ENCODE data around the gene TTC23L.
"Not testable (repeated sequence)": the region's sequence is repeated elsewhere in the genome, so short reads cannot be mapped to it uniquely, and the experiment has no call there.

Gene TTC23L

GRCh38 chr5:34822956-34823715, 15.8 kb upstream of the TTC23L start:
- H3K4me1 Mint-ChIP-seq (ENCODE audit: low read depth): no peaks in the 10 kb centered on the region

DNA sequence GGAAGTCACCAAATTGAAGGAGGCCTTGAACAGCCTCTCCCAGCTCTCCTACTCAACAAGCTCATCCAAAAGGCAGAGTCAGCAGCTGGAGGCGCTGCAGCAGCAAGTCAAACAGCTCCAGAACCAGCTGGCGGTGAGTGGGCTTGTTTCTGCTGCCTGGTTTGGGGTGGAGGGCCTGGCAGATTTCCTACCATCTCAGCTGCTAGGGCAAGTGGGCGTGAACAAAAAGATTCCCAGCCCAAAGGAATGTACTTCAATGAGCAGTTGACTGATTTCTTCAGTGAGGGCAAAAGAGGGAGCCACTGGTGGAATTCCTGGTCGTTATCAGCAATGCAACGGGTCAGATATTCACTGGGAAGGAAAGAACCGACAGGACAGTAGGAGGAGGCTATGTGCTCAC, 12.6 kb upstream of the TTC23L start:
- Mint-ChIP-seq H3K27ac (no peak overlapping the region), H3K4me3 (no peak overlapping the region), H3K36me3 (no peaks in the 10 kb centered on the region)

More at GRCh38 chr5:34822956-34823715, 15.8 kb upstream of the TTC23L start:
- no peaks in the 10 kb centered on the region for H3K36me3 Mint-ChIP-seq
- no peak overlapping the region for H3K4me3 Mint-ChIP-seq
- no peak overlapping the region for H3K27ac Mint-ChIP-seq
- peaks cover 9% of the 10 kb centered on the region for H3K27me3 Mint-ChIP-seq
- H3K9me3 Mint-ChIP-seq (ENCODE audit: low read depth): no peaks in the 10 kb centered on the region

DNA sequence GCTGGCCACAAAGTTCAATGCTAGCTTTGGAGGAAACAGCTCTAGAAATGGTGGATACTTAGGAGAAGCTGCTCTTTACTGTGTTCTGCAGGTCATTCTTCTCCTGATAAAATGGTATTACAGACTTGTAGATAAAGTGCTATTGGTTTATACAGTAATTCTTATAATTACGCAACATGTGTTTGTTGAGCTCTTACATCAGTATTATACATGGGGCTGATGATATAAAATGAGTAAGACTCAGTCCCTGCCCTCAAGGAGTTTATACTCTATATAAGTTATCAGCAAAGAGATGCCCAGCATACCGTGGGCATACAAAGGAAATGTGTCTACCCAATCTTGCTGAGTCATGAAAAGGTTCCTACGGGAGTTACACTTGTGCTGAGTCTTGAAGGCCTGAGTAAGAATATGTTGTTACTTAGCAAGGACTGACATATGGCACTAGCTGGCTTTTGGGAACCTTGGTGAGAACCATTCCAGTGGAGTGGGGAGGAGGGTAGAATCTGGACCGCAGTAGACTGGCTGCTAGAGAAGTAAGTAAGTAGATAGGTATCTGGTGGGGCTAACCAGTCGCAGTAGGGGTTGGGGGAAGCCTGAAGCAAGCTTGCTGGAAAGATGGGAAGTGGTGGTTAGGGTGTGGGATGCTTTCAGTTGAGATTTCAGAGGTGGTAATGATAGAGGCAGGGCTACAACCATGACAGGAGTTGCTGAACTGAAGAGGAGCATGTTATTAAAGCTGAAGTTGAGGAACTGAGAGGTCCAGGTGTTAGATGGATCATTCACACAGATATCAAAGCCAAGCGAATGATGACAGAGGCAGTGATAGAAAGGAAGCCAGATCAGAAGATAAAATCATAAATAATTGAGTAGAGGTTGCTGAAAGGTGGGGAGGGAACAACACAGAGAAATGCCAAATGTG, 11.1 kb upstream of the TTC23L start:
- H3K9me3 Mint-ChIP-seq (ENCODE audit: low read depth): no peaks in the 10 kb centered on the region
- H3K27ac Mint-ChIP-seq: no peak overlapping the region
- H3K4me3 Mint-ChIP-seq: no peak overlapping the region

More for the DNA sequence above, 12.6 kb upstream of the TTC23L start:
- H3K27me3 Mint-ChIP-seq: peaks cover 7% of the 10 kb centered on the region
- no peaks in the 10 kb centered on the region for H3K9me3 Mint-ChIP-seq (ENCODE audit: low read depth)
- H3K4me1 Mint-ChIP-seq (ENCODE audit: low read depth): no peaks in the 10 kb centered on the region

GRCh38 chr5:34830827-34831226, 8.1 kb upstream of the TTC23L start:
- not testable (repeated sequence) for H3K27ac Mint-ChIP-seq; H3K36me3 Mint-ChIP-seq; H3K27me3 Mint-ChIP-seq; H3K9me3 Mint-ChIP-seq (ENCODE audit: low read depth); H3K4me1 Mint-ChIP-seq (ENCODE audit: low read depth); H3K4me3 Mint-ChIP-seq

More for the DNA sequence above, 11.1 kb upstream of the TTC23L start:
- no peaks in the 10 kb centered on the region for H3K36me3 Mint-ChIP-seq
- no peaks in the 10 kb centered on the region for H3K4me1 Mint-ChIP-seq (ENCODE audit: low read depth)
- peaks cover 6% of the 10 kb centered on the region for H3K27me3 Mint-ChIP-seq

- Mint-ChIP-seq H3K27ac (no peak overlapping the region), H3K9me3 (ENCODE audit: low read depth) (no peaks in the 10 kb centered on the region), H3K4me1 (ENCODE audit: low read depth) (no peaks in the 10 kb centered on the region), H3K36me3 (no peaks in the 10 kb centered on the region), H3K4me3 (no peak overlapping the region), H3K27me3 (peaks cover 1% of the 10 kb centered on the region)
Measured at GRCh38 chr5:34831303-34831702, 7.7 kb upstream of the TTC23L start.

- Mint-ChIP-seq H3K9me3 (ENCODE audit: low read depth) (no peaks in the 10 kb centered on the region), H3K27me3 (no peaks in the 10 kb centered on the region), H3K4me1 (ENCODE audit: low read depth) (no peaks in the 10 kb centered on the region), H3K4me3 (no peak overlapping the region), H3K36me3 (no peaks in the 10 kb centered on the region), H3K27ac (no peak overlapping the region)
Measured at GRCh38 chr5:34832568-34832967, 6.4 kb upstream of the TTC23L start.

- no peak overlapping the region for H3K4me3 Mint-ChIP-seq
- H3K9me3 Mint-ChIP-seq (ENCODE audit: low read depth): no peaks in the 10 kb centered on the region
- no peak overlapping the region for H3K27ac Mint-ChIP-seq
- H3K4me1 Mint-ChIP-seq (ENCODE audit: low read depth): peaks cover under 1% of the 10 kb centered on the region
- no peaks in the 10 kb centered on the region for H3K27me3 Mint-ChIP-seq
- no peaks in the 10 kb centered on the region for H3K36me3 Mint-ChIP-seq
Measured at GRCh38 chr5:34833090-34833489, 5.9 kb upstream of the TTC23L start.

- Mint-ChIP-seq H3K27ac (no peak overlapping the region), H3K4me3 (no peak overlapping the region), H3K36me3 (no peaks in the 10 kb centered on the region), H3K4me1 (ENCODE audit: low read depth) (peaks cover 5% of the 10 kb centered on the region), H3K9me3 (ENCODE audit: low read depth) (no peaks in the 10 kb centered on the region), H3K27me3 (no peaks in the 10 kb centered on the region)
Measured at GRCh38 chr5:34833976-34834793, 4.8 kb upstream of the TTC23L start.

- H3K27me3 Mint-ChIP-seq: no peaks in the 10 kb centered on the region
- no peak overlapping the region for H3K27ac Mint-ChIP-seq
- H3K4me1 Mint-ChIP-seq (ENCODE audit: low read depth): peaks cover 10% of the 10 kb centered on the region
- no peaks in the 10 kb centered on the region for H3K9me3 Mint-ChIP-seq (ENCODE audit: low read depth)
- no peak overlapping the region for H3K4me3 Mint-ChIP-seq
- no peaks in the 10 kb centered on the region for H3K36me3 Mint-ChIP-seq
Measured at GRCh38 chr5:34834794-34835089, 4.2 kb upstream of the TTC23L start.

DNA sequence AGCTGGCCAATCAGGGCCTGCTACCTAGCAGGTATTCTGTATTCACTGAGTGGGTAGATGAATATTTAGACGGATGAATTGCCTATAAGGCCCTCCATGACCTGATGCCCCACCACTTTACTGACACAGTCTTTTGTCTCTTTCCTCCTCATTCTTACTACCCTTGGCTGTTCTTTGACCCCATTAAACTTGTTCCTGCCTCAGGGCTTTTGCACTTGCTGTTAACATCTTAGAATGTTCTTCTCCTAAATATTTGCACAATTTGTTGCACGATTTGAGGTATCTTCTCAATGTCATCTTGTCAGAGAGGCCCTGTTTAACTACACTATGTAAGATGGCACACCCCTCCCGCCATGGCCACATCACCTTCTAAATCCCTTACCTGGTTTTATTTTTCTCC, 3.3 kb upstream of the TTC23L start:
- no peak overlapping the region for H3K4me3 Mint-ChIP-seq
- no peaks in the 10 kb centered on the region for H3K36me3 Mint-ChIP-seq
- no peaks in the 10 kb centered on the region for H3K9me3 Mint-ChIP-seq (ENCODE audit: low read depth)
- H3K27ac Mint-ChIP-seq: no peak overlapping the region
- peaks cover 10% of the 10 kb centered on the region for H3K4me1 Mint-ChIP-seq (ENCODE audit: low read depth)
- H3K27me3 Mint-ChIP-seq: no peaks in the 10 kb centered on the region

DNA sequence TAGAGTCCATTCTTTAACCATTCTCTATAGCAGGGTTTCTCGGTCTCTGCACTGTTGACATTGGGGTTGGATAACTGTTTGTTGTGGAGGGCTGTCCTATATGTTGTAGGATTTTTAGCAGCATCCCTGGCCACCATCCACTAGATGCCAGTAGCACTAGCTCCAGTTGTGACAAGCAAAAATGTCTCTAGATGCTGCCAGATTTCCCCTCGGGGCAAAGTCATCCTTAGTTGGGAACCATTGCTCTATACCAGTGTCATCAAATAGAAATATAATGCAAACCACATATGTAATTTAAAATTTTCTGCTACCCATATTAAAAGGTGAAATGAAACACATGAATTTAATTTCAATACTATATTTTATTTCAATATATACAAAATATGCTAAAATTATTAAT, 2.9 kb downstream of the TTC23L start:
- peaks cover 3% of the 10 kb centered on the region for H3K36me3 Mint-ChIP-seq
- no peak overlapping the region for H3K27ac Mint-ChIP-seq
- H3K4me3 Mint-ChIP-seq: no peak overlapping the region
- no peaks in the 10 kb centered on the region for H3K27me3 Mint-ChIP-seq
- H3K9me3 Mint-ChIP-seq (ENCODE audit: low read depth): no peaks in the 10 kb centered on the region
- peaks cover 10% of the 10 kb centered on the region for H3K4me1 Mint-ChIP-seq (ENCODE audit: low read depth)

GRCh38 chr5:34842554-34842953, 3.6 kb downstream of the TTC23L start:
- H3K27me3 Mint-ChIP-seq: no peaks in the 10 kb centered on the region
- no peaks in the 10 kb centered on the region for H3K9me3 Mint-ChIP-seq (ENCODE audit: low read depth)
- no peak overlapping the region for H3K27ac Mint-ChIP-seq
- H3K36me3 Mint-ChIP-seq: peaks cover 3% of the 10 kb centered on the region
- H3K4me1 Mint-ChIP-seq (ENCODE audit: low read depth): peaks cover 10% of the 10 kb centered on the region
- no peak overlapping the region for H3K4me3 Mint-ChIP-seq

DNA sequence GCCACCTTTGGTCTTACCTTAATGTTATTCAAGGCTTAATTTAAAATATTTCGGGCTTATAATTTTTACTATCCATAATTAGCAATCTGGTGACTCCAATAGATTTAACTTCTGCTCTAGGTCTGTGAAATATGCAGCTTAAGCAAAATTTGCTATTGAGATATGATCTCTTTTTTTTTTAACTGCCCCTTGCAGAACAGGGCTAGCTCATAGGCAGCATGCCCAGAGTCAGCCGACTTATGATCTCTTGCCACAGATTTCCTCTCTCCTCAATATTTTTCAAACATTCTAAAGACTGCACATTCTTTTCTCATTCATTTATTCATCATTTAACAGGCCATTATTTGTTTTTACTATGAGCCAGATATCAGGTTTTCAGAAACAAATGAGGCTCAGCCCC, 4.5 kb downstream of the TTC23L start:
- no peaks in the 10 kb centered on the region for H3K9me3 Mint-ChIP-seq (ENCODE audit: low read depth)
- H3K36me3 Mint-ChIP-seq: peaks cover 3% of the 10 kb centered on the region
- H3K4me3 Mint-ChIP-seq: no peak overlapping the region
- no peak overlapping the region for H3K27ac Mint-ChIP-seq
- no peaks in the 10 kb centered on the region for H3K27me3 Mint-ChIP-seq
- peaks cover 5% of the 10 kb centered on the region for H3K4me1 Mint-ChIP-seq (ENCODE audit: low read depth)

DNA sequence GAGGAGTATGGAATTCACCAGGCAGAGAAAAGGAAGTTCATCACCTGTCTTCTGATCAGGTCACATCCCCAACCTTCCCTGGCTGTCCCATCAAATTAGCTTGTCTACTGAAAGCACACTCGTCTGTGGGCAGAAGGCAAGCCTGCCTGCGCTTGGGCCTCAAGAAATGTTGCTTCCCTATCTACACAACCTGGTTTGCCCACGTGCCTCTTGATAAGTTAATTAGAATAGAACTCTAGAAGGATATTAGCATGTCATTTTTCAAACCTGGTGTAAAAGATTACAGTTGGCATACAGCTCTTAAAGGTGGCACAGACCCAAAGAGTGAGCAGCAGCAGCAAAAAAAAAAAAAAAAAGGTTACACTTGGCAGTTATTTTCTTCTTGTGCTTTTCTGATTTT, 5.1 kb downstream of the TTC23L start:
- Mint-ChIP-seq H3K27ac (no peak overlapping the region), H3K9me3 (ENCODE audit: low read depth) (no peaks in the 10 kb centered on the region), H3K4me3 (no peak overlapping the region), H3K36me3 (peaks cover 3% of the 10 kb centered on the region), H3K27me3 (no peaks in the 10 kb centered on the region), H3K4me1 (ENCODE audit: low read depth) (peaks cover 4% of the 10 kb centered on the region)

GRCh38 chr5:34844999-34845398, 6.0 kb downstream of the TTC23L start:
- Mint-ChIP-seq H3K4me1 (ENCODE audit: low read depth) (no peaks in the 10 kb centered on the region), H3K36me3 (peaks cover 3% of the 10 kb centered on the region), H3K27me3 (no peaks in the 10 kb centered on the region), H3K4me3 (no peak overlapping the region), H3K27ac (no peak overlapping the region), H3K9me3 (ENCODE audit: low read depth) (no peaks in the 10 kb centered on the region)

All from activated naive CD8-positive, alpha-beta T cell (primary cell).